Measurements from ENCODE around the gene COL18A1. TPM values are rescaled to one million over a fixed set of nuclear protein-coding genes. Genes with fewer than 3 reads are reported as not detected.

The COL18A1 gene
- total RNA-seq, 1 experiment from 2014 or later: 0.11 TPM

DNA sequence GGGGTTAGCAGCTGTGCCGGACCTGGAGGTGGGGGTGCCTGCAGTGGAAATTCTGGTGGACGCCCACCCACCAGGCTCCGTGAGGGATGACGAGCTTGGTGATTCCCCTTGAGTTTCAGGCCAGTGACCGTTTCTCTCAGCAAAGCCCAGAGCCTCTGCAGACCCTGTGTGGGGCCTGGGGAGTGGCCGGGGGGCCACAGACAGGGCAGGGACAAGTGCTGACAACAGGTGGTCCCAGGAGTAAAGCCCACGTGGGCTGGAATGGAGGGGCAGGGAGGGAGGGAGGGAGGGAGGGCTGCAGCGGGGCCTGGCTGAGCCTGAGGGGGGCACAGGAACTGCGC, 52.8 kb downstream of the COL18A1 start:
- Histone ChIP-seq H3K4me2 (ENCODE audit: low read depth, low read length, poor library complexity, severe bottlenecking) (no peak overlapping the region), H3K9me2 (replicated peaks; ENCODE audit: insufficient read depth, low read length) (no peaks in the 10 kb centered on the region), H3K79me2 (ENCODE audit: low read length) (no peaks in the 10 kb centered on the region), H3K27me3 (ENCODE audit: low read length) (no peaks in the 10 kb centered on the region), H4K20me1 (ENCODE audit: insufficient read depth, low read depth, low read length) (0 out of 2 replicates have a peak, but pooled peaks cover 3% of the 10 kb centered on the region), H3K4me1 (ENCODE audit: low read length) (no peaks in the 10 kb centered on the region), H3K4me3 (ENCODE audit: low read length) (no peak overlapping the region), H3K9me3 (ENCODE audit: low read length) (peaks cover 5% of the 10 kb centered on the region), H2AFZ (ENCODE audit: low read length) (no peak overlapping the region), H3K27ac (ENCODE audit: low read length) (no peak overlapping the region), H3K36me3 (ENCODE audit: insufficient read depth, low read length) (no peaks in the 10 kb centered on the region), H3K9ac (ENCODE audit: low read length) (no peak overlapping the region)
- no peak for DNase-seq

- no peak overlapping the region for H3K9ac ChIP-seq (ENCODE audit: low read length)
- H3K4me3 ChIP-seq (ENCODE audit: low read length): no peak overlapping the region
- 0 out of 2 replicates have a peak, but pooled peaks cover 3% of the 10 kb centered on the region for H4K20me1 ChIP-seq (ENCODE audit: insufficient read depth, low read depth, low read length)
- H2AFZ ChIP-seq (ENCODE audit: low read length): no peak overlapping the region
- no peak overlapping the region for H3K4me2 ChIP-seq (ENCODE audit: low read depth, low read length, poor library complexity, severe bottlenecking)
- no peaks in the 10 kb centered on the region for H3K36me3 ChIP-seq (ENCODE audit: insufficient read depth, low read length)
- H3K4me1 ChIP-seq (ENCODE audit: low read length): no peaks in the 10 kb centered on the region
- DNase-seq: no peak
- no peaks in the 10 kb centered on the region for H3K27me3 ChIP-seq (ENCODE audit: low read length)
- no peaks in the 10 kb centered on the region for H3K79me2 ChIP-seq (ENCODE audit: low read length)
- no peaks in the 10 kb centered on the region for H3K9me3 ChIP-seq (ENCODE audit: low read length)
- no peak overlapping the region for H3K27ac ChIP-seq (ENCODE audit: low read length)
- H3K9me2 ChIP-seq (replicated peaks; ENCODE audit: insufficient read depth, low read length): no peaks in the 10 kb centered on the region
These were observed 53.6 kb downstream of the COL18A1 start for GRCh38 chr21:45458281-45459170.

DNA sequence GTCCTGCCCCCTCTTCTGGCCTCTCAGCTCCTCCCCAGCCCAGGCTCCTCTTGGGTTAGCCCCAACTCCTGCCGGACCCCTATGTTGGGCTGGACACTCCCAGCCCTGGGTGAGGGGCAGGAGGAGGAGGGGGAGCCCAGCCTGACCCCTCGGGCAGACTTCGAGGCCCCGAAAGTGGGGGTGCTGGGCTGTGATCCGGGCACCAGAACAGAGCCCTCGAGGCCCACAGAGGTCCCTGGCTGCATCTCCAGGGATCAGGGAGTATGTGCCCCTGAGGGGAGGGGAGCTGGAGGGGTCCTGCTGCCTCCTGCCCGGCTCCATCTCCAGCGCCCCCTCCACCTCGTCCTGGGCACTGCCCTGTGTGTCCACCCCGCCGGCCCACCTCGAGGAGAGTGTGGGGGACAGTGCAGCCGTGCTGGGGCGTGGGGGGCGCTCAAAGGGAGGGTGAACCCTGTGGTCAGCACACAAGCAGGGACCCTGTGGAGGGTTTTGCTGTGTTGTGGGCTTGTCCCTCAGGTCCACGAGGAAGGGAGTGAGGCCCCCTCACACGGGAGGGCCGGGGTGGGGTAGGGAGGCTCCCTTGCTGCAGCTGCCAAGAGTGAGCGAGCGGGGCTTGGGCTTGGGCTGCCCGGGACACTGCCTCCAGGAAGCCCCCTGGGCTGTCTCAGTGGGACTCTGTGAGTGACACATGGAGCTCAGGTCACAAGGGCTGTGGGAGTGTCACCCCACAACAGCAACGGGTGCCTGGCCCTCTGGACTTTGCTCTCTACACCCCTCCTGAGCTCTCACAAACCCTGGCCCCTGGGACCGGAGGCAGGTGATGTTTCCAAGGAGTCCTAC, 54.4 kb downstream of the COL18A1 start:
- no peaks in the 10 kb centered on the region for H3K27me3 ChIP-seq (ENCODE audit: low read length)
- no peak overlapping the region for H3K4me3 ChIP-seq (ENCODE audit: low read length)
- no peak overlapping the region for H2AFZ ChIP-seq (ENCODE audit: low read length)
- DNase-seq: no peak
- no peaks in the 10 kb centered on the region for H3K79me2 ChIP-seq (ENCODE audit: low read length)
- H3K36me3 ChIP-seq (ENCODE audit: insufficient read depth, low read length): no peaks in the 10 kb centered on the region
- no peak overlapping the region for H3K4me2 ChIP-seq (ENCODE audit: low read depth, low read length, poor library complexity, severe bottlenecking)
- no peaks in the 10 kb centered on the region for H3K4me1 ChIP-seq (ENCODE audit: low read length)
- H3K27ac ChIP-seq (ENCODE audit: low read length): no peak overlapping the region
- H3K9me3 ChIP-seq (ENCODE audit: low read length): no peaks in the 10 kb centered on the region
- H4K20me1 ChIP-seq (ENCODE audit: insufficient read depth, low read depth, low read length): 0 out of 2 replicates have a peak, but pooled peaks cover 3% of the 10 kb centered on the region
- H3K9ac ChIP-seq (ENCODE audit: low read length): no peak overlapping the region
- H3K9me2 ChIP-seq (replicated peaks; ENCODE audit: insufficient read depth, low read length): no peaks in the 10 kb centered on the region

DNA sequence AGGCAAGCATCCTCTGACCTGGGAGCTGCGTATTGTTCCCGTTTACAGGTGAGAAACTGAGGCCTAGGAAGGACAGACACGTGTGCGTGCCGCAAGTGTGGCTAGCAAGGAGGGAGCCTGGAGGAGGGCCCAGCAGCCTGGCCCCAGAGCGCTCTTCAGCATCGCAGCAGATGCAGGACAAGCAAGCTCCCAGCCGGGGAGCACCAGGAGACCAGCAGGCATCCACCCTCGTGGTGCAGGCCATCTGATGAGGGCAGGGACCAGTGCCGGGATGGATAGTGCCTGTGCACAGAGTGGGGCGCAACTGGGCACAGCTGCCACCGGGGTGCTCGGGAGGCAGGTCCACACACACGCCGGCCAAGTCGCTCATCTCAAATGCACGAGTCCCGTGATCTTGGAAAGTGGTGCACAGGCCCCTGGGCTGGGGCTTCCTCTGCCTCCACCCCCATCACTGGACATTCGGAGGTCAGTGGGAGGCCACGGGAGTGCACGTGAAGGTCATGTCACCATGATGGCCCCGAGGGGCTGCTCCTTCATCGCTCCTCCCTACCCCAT, 55.1 kb downstream of the COL18A1 start:
- H3K4me2 ChIP-seq (ENCODE audit: low read depth, low read length, poor library complexity, severe bottlenecking): no peak overlapping the region
- no peak for DNase-seq
- no peak overlapping the region for H2AFZ ChIP-seq (ENCODE audit: low read length)
- no peak overlapping the region for H3K4me3 ChIP-seq (ENCODE audit: low read length)
- H3K9me2 ChIP-seq (replicated peaks; ENCODE audit: insufficient read depth, low read length): no peaks in the 10 kb centered on the region
- no peaks in the 10 kb centered on the region for H3K36me3 ChIP-seq (ENCODE audit: insufficient read depth, low read length)
- no peak overlapping the region for H3K9ac ChIP-seq (ENCODE audit: low read length)
- no peaks in the 10 kb centered on the region for H3K79me2 ChIP-seq (ENCODE audit: low read length)
- no peaks in the 10 kb centered on the region for H3K9me3 ChIP-seq (ENCODE audit: low read length)
- H3K27me3 ChIP-seq (ENCODE audit: low read length): no peaks in the 10 kb centered on the region
- H4K20me1 ChIP-seq (ENCODE audit: insufficient read depth, low read depth, low read length): 0 out of 2 replicates have a peak, but pooled peaks cover 3% of the 10 kb centered on the region
- H3K27ac ChIP-seq (ENCODE audit: low read length): no peak overlapping the region
- H3K4me1 ChIP-seq (ENCODE audit: low read length): no peaks in the 10 kb centered on the region

- H3K9me3 ChIP-seq (ENCODE audit: low read length): no peaks in the 10 kb centered on the region
- 0 out of 2 replicates have a peak, but pooled peaks cover 3% of the 10 kb centered on the region for H4K20me1 ChIP-seq (ENCODE audit: insufficient read depth, low read depth, low read length)
- no peak overlapping the region for H3K4me3 ChIP-seq (ENCODE audit: low read length)
- H3K9ac ChIP-seq (ENCODE audit: low read length): no peak overlapping the region
- H3K4me2 ChIP-seq (ENCODE audit: low read depth, low read length, poor library complexity, severe bottlenecking): no peak overlapping the region
- no peak overlapping the region for H3K27ac ChIP-seq (ENCODE audit: low read length)
- no peaks in the 10 kb centered on the region for H3K9me2 ChIP-seq (replicated peaks; ENCODE audit: insufficient read depth, low read length)
- H3K27me3 ChIP-seq (ENCODE audit: low read length): no peaks in the 10 kb centered on the region
- no peak for DNase-seq
- H3K36me3 ChIP-seq (ENCODE audit: insufficient read depth, low read length): no peaks in the 10 kb centered on the region
- no peaks in the 10 kb centered on the region for H3K4me1 ChIP-seq (ENCODE audit: low read length)
- no peaks in the 10 kb centered on the region for H3K79me2 ChIP-seq (ENCODE audit: low read length)
- no peak overlapping the region for H2AFZ ChIP-seq (ENCODE audit: low read length)
These were observed 55.8 kb downstream of the COL18A1 start for GRCh38 chr21:45460611-45461368.

- Histone ChIP-seq H3K79me2 (ENCODE audit: low read length) (no peaks in the 10 kb centered on the region), H3K27me3 (ENCODE audit: low read length) (no peaks in the 10 kb centered on the region), H3K4me1 (ENCODE audit: low read length) (no peaks in the 10 kb centered on the region), H3K9me3 (ENCODE audit: low read length) (no peaks in the 10 kb centered on the region), H3K36me3 (ENCODE audit: insufficient read depth, low read length) (no peaks in the 10 kb centered on the region), H4K20me1 (ENCODE audit: insufficient read depth, low read depth, low read length) (0 out of 2 replicates have a peak, but pooled peaks cover 3% of the 10 kb centered on the region), H2AFZ (ENCODE audit: low read length) (no peak overlapping the region), H3K27ac (ENCODE audit: low read length) (no peak overlapping the region), H3K4me2 (ENCODE audit: low read depth, low read length, poor library complexity, severe bottlenecking) (no peak overlapping the region), H3K9ac (ENCODE audit: low read length) (no peak overlapping the region), H3K9me2 (replicated peaks; ENCODE audit: insufficient read depth, low read length) (no peaks in the 10 kb centered on the region), H3K4me3 (ENCODE audit: low read length) (no peak overlapping the region)
- DNase-seq: no peak
These were observed 56.4 kb downstream of the COL18A1 start for GRCh38 chr21:45461369-45461750.

GRCh38 chr21:45461806-45462341, 56.9 kb downstream of the COL18A1 start:
- H3K36me3 ChIP-seq (ENCODE audit: insufficient read depth, low read length): no peaks in the 10 kb centered on the region
- DNase-seq: no peak
- H4K20me1 ChIP-seq (ENCODE audit: insufficient read depth, low read depth, low read length): 0 out of 2 replicates have a peak, but pooled peaks cover 3% of the 10 kb centered on the region
- no peak overlapping the region for H3K4me2 ChIP-seq (ENCODE audit: low read depth, low read length, poor library complexity, severe bottlenecking)
- no peaks in the 10 kb centered on the region for H3K4me1 ChIP-seq (ENCODE audit: low read length)
- H3K9me2 ChIP-seq (replicated peaks; ENCODE audit: insufficient read depth, low read length): no peaks in the 10 kb centered on the region
- H3K27ac ChIP-seq (ENCODE audit: low read length): no peak overlapping the region
- no peak overlapping the region for H2AFZ ChIP-seq (ENCODE audit: low read length)
- no peaks in the 10 kb centered on the region for H3K9me3 ChIP-seq (ENCODE audit: low read length)
- H3K27me3 ChIP-seq (ENCODE audit: low read length): no peaks in the 10 kb centered on the region
- H3K79me2 ChIP-seq (ENCODE audit: low read length): no peaks in the 10 kb centered on the region
- H3K9ac ChIP-seq (ENCODE audit: low read length): no peak overlapping the region
- no peak overlapping the region for H3K4me3 ChIP-seq (ENCODE audit: low read length)
